SK-N-MC (cell line): ENCODE data around the gene CIT.

ENCODE experiments used
- EZH2 ChIP-seq: fragments of 200-600 bp; sonication (generic); IDR thresholded peaks from one replicate; pipeline ENCODE4 v1.6.1; 2017; ENCODE audit warnings: antibody characterized with exemption
- POLR2AphosphoS5 ChIP-seq: IDR thresholded peaks from 2 replicates; pipeline ENCODE4 v1.6.1; 2012; ENCODE audit warnings: mild to moderate bottlenecking, low read depth, low read length, borderline replicate concordance

GRCh38 chr12:119841433-119842210 lies 35.5 kb downstream of the CIT start:
- TF ChIP-seq POLR2AphosphoS5 (no peak), EZH2 (no peak)
